ENCODE results near the gene PRLR. TPM values are rescaled to one million over a fixed set of nuclear protein-coding genes. Genes with fewer than 3 reads are reported as not detected.
A peak's percentile ranks its signal among the peaks of the same experiment; 100 is the strongest.

PRLR gene
- total RNA-seq, 4 donors from 2014 or later: 0.10 to 0.65 (median 0.39) TPM

- Histone ChIP-seq H3K4me1 (no peaks in the 10 kb centered on the region), H3K4me3 (no peak overlapping the region), H3K27ac (no peak overlapping the region), H3K36me3 (no peaks in the 10 kb centered on the region), H3K27me3 (peaks cover 20 to 31% (median 22%) of the 10 kb centered on the region in 3 donors), H3K9me3 (no peaks in the 10 kb centered on the region)
- in situ Hi-C loops (cut with MboI; ENCODE audit: low sequenced_read_pairs in 4 of 4): no loop called here
- DNase-seq: no peak
- TF ChIP-seq, protein P1, sequence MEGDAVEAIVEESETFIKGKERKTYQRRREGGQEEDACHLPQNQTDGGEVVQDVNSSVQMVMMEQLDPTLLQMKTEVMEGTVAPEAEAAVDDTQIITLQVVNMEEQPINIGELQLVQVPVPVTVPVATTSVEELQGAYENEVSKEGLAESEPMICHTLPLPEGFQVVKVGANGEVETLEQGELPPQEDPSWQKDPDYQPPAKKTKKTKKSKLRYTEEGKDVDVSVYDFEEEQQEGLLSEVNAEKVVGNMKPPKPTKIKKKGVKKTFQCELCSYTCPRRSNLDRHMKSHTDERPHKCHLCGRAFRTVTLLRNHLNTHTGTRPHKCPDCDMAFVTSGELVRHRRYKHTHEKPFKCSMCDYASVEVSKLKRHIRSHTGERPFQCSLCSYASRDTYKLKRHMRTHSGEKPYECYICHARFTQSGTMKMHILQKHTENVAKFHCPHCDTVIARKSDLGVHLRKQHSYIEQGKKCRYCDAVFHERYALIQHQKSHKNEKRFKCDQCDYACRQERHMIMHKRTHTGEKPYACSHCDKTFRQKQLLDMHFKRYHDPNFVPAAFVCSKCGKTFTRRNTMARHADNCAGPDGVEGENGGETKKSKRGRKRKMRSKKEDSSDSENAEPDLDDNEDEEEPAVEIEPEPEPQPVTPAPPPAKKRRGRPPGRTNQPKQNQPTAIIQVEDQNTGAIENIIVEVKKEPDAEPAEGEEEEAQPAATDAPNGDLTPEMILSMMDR (IDR thresholded peaks at IDR 0.05 in 4 of 5, conservative IDR thresholded peaks at IDR 0.05 in 1 of 5): no peak
- TF ChIP-seq POLR2A (IDR thresholded peaks at IDR 0.05): no peak
- intact Hi-C loops (cut with DNase I; ENCODE audit: low total_unique reads): no loop called here
- no peak for ATAC-seq
These were observed 2.8 kb upstream of the PRLR start for GRCh38 chr5:35233121-35233520.

- Histone ChIP-seq H3K4me3 (no peak overlapping the region), H3K36me3 (no peaks in the 10 kb centered on the region), H3K4me1 (no peaks in the 10 kb centered on the region), H3K27me3 (peaks cover 20 to 35% (median 27%) of the 10 kb centered on the region in 3 donors), H3K27ac (no peak overlapping the region), H3K9me3 (no peaks in the 10 kb centered on the region)
- intact Hi-C loops (cut with DNase I; ENCODE audit: low total_unique reads) (no loop called here), in situ Hi-C loops (cut with MboI; ENCODE audit: low sequenced_read_pairs in 4 of 4) (no loop called here)
- DNase-seq (no peak), ATAC-seq (no peak)
- TF ChIP-seq POLR2A (IDR thresholded peaks at IDR 0.05): no peak
- TF ChIP-seq, protein P1 (IDR thresholded peaks at IDR 0.05 in 4 of 5, conservative IDR thresholded peaks at IDR 0.05 in 1 of 5): no peak
These were observed 1.8 kb upstream of the PRLR start for GRCh38 chr5:35232124-35232523.

DNA sequence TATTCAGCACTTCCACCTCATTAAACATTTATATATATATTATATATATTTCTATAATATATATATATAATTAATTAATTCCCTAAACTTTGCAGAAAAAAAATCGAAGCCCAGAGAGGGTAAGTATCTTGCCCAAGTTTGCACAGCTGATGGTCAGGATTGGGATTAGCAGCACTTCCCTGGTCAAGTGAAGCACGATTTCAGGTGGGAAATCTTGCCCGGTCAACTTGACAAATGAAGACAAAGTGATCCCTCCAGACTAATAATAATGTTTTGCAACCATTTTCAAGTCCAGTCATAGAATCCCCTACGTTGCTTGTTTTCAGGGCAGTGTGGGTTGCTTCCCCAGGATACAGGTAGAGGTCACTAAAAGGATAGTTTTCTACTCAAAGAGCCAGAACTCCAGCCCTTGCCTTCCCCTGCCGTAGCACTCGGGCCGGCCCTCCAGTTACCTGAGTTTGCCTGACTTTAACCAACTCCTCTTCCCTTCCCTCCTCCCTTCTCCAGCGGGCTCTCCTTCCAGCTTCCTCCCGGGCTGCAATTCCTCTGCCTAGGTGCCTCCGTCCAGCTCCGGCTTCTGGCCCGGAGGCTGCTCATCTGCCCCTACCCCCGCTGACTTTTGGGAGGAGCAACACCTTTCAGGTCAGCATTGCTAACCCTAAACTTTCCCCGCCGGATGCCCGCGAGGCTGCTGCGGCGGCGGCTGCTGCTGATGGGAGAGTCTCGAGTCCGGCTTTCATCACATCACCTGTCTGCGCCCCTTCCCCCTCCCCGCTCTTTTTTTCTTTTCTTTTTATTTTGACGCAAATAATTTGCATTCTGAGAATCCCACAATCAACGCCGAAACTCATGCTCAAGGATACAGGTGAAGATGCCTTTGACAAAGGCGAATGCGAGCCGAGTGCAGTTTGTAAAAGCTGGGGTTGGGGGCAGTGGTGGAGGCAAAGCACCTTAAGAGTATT, 930 bp downstream of the PRLR start:
- DNase-seq: no peak
- no peak overlapping the region for H3K27ac ChIP-seq
- no peaks in the 10 kb centered on the region for H3K36me3 ChIP-seq
- no peak for ATAC-seq
- in situ Hi-C loops (cut with MboI; ENCODE audit: low sequenced_read_pairs in 4 of 4) (no loop called here), intact Hi-C loops (cut with DNase I; ENCODE audit: low total_unique reads) (no loop called here)
- H3K4me3 ChIP-seq: peak overlapping the region; percentile 17 to 44 (median 30)
- H3K4me1 ChIP-seq: no peaks in the 10 kb centered on the region
- H3K27me3 ChIP-seq: peaks cover 20 to 35% (median 28%) of the 10 kb centered on the region in 3 donors
- TF ChIP-seq POLR2A (IDR thresholded peaks at IDR 0.05): no peak
- TF ChIP-seq, protein P1 (IDR thresholded peaks at IDR 0.05 in 4 of 5, conservative IDR thresholded peaks at IDR 0.05 in 1 of 5): no peak
- no peaks in the 10 kb centered on the region for H3K9me3 ChIP-seq

DNA sequence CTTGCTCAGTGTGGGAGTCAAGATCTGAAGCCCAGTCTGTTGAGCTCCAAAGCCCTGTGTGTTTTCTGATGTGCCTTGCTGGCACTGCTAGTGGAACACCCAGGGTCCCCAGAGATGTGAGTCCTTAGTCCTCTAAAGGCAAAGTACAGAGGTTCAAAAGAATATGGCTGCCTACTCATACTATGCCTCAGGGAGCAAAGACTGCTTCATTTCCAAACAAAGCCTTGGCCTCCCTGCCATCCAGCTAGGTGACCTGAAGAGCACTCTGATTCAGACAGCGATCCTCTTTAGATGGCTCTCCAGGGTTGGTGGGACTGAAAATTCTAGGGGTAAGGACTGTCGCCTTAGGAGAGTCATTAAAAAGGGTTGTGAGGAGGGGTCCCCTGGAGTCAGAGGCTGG, 2.0 kb downstream of the PRLR start:
- Histone ChIP-seq H3K27me3 (peaks cover 20 to 35% (median 28%) of the 10 kb centered on the region in 3 donors), H3K4me1 (no peaks in the 10 kb centered on the region), H3K36me3 (no peaks in the 10 kb centered on the region), H3K4me3 (no peak overlapping the region), H3K9me3 (no peaks in the 10 kb centered on the region), H3K27ac (no peak overlapping the region)
- in situ Hi-C loops (cut with MboI; ENCODE audit: low sequenced_read_pairs in 4 of 4): no loop called here
- DNase-seq: no peak
- TF ChIP-seq, protein P1 (IDR thresholded peaks at IDR 0.05 in 4 of 5, conservative IDR thresholded peaks at IDR 0.05 in 1 of 5): no peak
- TF ChIP-seq POLR2A (IDR thresholded peaks at IDR 0.05): no peak
- intact Hi-C loops (cut with DNase I; ENCODE audit: low total_unique reads): no loop called here
- ATAC-seq: no peak

Data from gastrocnemius medialis (tissue), 4 donors.